Rectal smooth muscle tissue (tissue), 1 donor: ENCODE data around the gene ALX3.

Source experiments
- H3K27ac ChIP-seq: one replicate; pipeline ENCODE4 v1.7.0; 2013; ENCODE audit warnings: low read depth, low read length, inconsistent platforms
- H3K27me3 ChIP-seq: one replicate; pipeline ENCODE4 v1.7.0; 2013; ENCODE audit warnings: low read length; ENCODE audit not compliant: control insufficient read depth, insufficient read depth
- H3K36me3 ChIP-seq: one replicate; pipeline ENCODE4 v1.7.0; 2013; ENCODE audit warnings: low read length; ENCODE audit not compliant: control insufficient read depth, insufficient read depth
- H3K4me1 ChIP-seq: one replicate; pipeline ENCODE4 v1.7.0; 2013; ENCODE audit warnings: low read length; ENCODE audit not compliant: control insufficient read depth, insufficient read depth
- H3K4me3 ChIP-seq: one replicate; pipeline ENCODE4 v1.7.0; 2013; ENCODE audit warnings: low read length
- H3K9ac ChIP-seq: one replicate; pipeline ENCODE4 v1.7.0; 2013; ENCODE audit warnings: low read length

ALX3 gene

GRCh38 chr1:110068646-110069403 is 1.6 kb downstream of the ALX3 start:
- no peaks in the 10 kb centered on the region for H3K36me3 ChIP-seq
- no peak overlapping the region for H3K27ac ChIP-seq
- H3K27me3 ChIP-seq = peaks cover 53% of the 10 kb centered on the region
- peak overlapping the region; percentile 35 for H3K4me3 ChIP-seq
- no peak overlapping the region for H3K9ac ChIP-seq
- peaks cover 5% of the 10 kb centered on the region for H3K4me1 ChIP-seq

GRCh38 chr1:110067893-110068645 is 2.4 kb downstream of the ALX3 start:
- Histone ChIP-seq H3K9ac (peak overlapping the region; percentile 28), H3K4me3 (peak overlapping the region; percentile 35), H3K36me3 (no peaks in the 10 kb centered on the region), H3K27ac (no peak overlapping the region), H3K27me3 (peaks cover 53% of the 10 kb centered on the region), H3K4me1 (peaks cover 5% of the 10 kb centered on the region)

- Histone ChIP-seq H3K36me3 (no peaks in the 10 kb centered on the region), H3K9ac (no peak overlapping the region), H3K4me3 (no peak overlapping the region), H3K27ac (no peak overlapping the region), H3K4me1 (peaks cover 5% of the 10 kb centered on the region), H3K27me3 (peaks cover 51% of the 10 kb centered on the region)
Measured at GRCh38 chr1:110067479-110067892, 3.0 kb downstream of the ALX3 start.

GRCh38 chr1:110065841-110066240 is 4.6 kb downstream of the ALX3 start:
- no peaks in the 10 kb centered on the region for H3K36me3 ChIP-seq
- H3K4me1 ChIP-seq = peaks cover 5% of the 10 kb centered on the region
- peaks cover 39% of the 10 kb centered on the region for H3K27me3 ChIP-seq
- H3K4me3 ChIP-seq = no peak overlapping the region
- no peak overlapping the region for H3K9ac ChIP-seq
- no peak overlapping the region for H3K27ac ChIP-seq

GRCh38 chr1:110064576-110065337 is 5.7 kb downstream of the ALX3 start:
- Histone ChIP-seq H3K4me1 (peaks cover 5% of the 10 kb centered on the region), H3K36me3 (peaks cover 3% of the 10 kb centered on the region), H3K4me3 (no peak overlapping the region), H3K9ac (no peak overlapping the region), H3K27ac (no peak overlapping the region), H3K27me3 (peaks cover 32% of the 10 kb centered on the region)

- no peak overlapping the region for H3K9ac ChIP-seq
- no peak overlapping the region for H3K27ac ChIP-seq
- peaks cover 3% of the 10 kb centered on the region for H3K36me3 ChIP-seq
- H3K4me3 ChIP-seq = no peak overlapping the region
- peaks cover 23% of the 10 kb centered on the region for H3K27me3 ChIP-seq
- H3K4me1 ChIP-seq = peaks cover 5% of the 10 kb centered on the region
Measured at GRCh38 chr1:110063781-110064180, 6.7 kb downstream of the ALX3 start.

GRCh38 chr1:110062612-110063011 is 7.9 kb downstream of the ALX3 start:
- H3K4me1 ChIP-seq = no peaks in the 10 kb centered on the region
- H3K27ac ChIP-seq = no peak overlapping the region
- H3K4me3 ChIP-seq = no peak overlapping the region
- H3K9ac ChIP-seq = no peak overlapping the region
- H3K36me3 ChIP-seq = peaks cover 3% of the 10 kb centered on the region
- peaks cover 12% of the 10 kb centered on the region for H3K27me3 ChIP-seq

GRCh38 chr1:110061341-110061740 is 9.1 kb downstream of the ALX3 start:
- Histone ChIP-seq H3K27me3 (peaks cover 2% of the 10 kb centered on the region), H3K36me3 (peaks cover 5% of the 10 kb centered on the region)

GRCh38 chr1:110060662-110061060 is 9.8 kb downstream of the ALX3 start:
- Histone ChIP-seq H3K4me1 (peaks cover 8% of the 10 kb centered on the region), H3K9ac (no peak overlapping the region), H3K4me3 (no peak overlapping the region), H3K27me3 (peaks cover under 1% of the 10 kb centered on the region), H3K36me3 (peaks cover 11% of the 10 kb centered on the region), H3K27ac (no peak overlapping the region)

More at GRCh38 chr1:110061341-110061740, 9.1 kb downstream of the ALX3 start:
- Histone ChIP-seq H3K4me1 (peaks cover 7% of the 10 kb centered on the region), H3K4me3 (no peak overlapping the region), H3K27ac (no peak overlapping the region), H3K9ac (no peak overlapping the region)

GRCh38 chr1:110060034-110060661 is 10.3 kb downstream of the ALX3 start:
- Histone ChIP-seq H3K36me3 (peaks cover 16% of the 10 kb centered on the region), H3K9ac (no peak overlapping the region), H3K27ac (no peak overlapping the region), H3K4me1 (peaks cover 8% of the 10 kb centered on the region), H3K27me3 (no peaks in the 10 kb centered on the region), H3K4me3 (no peak overlapping the region)

- no peak overlapping the region for H3K27ac ChIP-seq
- peaks cover 8% of the 10 kb centered on the region for H3K4me1 ChIP-seq
- no peak overlapping the region for H3K4me3 ChIP-seq
- peaks cover 23% of the 10 kb centered on the region for H3K36me3 ChIP-seq
- H3K9ac ChIP-seq = no peak overlapping the region
- H3K27me3 ChIP-seq = no peaks in the 10 kb centered on the region
Measured at GRCh38 chr1:110059133-110059863, 11.2 kb downstream of the ALX3 start.
